Measurements from ENCODE around the gene IP6K3. TPM values are rescaled to one million over a fixed set of nuclear protein-coding genes. Genes with fewer than 3 reads are reported as not detected.

The IP6K3 gene
- total and polyA plus RNA-seq, 2 donors (not counting 1 experiment from before 2014, with no cell fraction given): not detected

DNA sequence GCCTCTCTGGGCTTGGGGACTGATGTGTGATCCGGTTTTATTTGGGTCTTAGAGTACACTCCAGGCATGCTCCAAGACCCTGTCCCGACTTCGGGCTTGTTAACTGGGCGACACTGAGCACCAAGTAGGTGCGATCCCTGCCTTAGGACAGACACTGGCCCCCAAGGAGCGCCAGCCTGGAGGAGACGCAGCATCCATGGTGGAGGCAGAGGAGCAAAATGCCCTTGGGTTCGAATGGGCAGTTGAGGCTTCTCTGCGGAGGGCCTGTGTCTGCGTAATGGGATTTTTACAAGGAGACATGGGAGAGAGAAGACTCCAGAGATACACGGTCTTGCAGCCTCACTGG, 42.8 kb upstream of the IP6K3 start:
- peaks cover 37% of the 10 kb centered on the region for H3K79me2 ChIP-seq (ENCODE audit: control insufficient read depth, insufficient read depth, low read length)
- peak overlapping the region; percentile 81 for H3K27ac Mint-ChIP-seq
- peak overlapping the region; percentile 84 for H2AFZ ChIP-seq (ENCODE audit: insufficient read depth, low read depth, low read length, poor library complexity, severe bottlenecking)
- DNase-seq: no peak
- H3K4me2 ChIP-seq (replicated peaks; ENCODE audit: low read depth, low read length, poor library complexity, severe bottlenecking): peak overlapping the region; percentile 84
- CTCF ChIA-PET: no interaction called here
- peak overlapping the region; percentile 82 for H3K4me3 Mint-ChIP-seq
- WGBS (ENCODE audit: insufficient coverage): 96% methylated on average over 7 of the region's 11 CpGs
- intact Hi-C loops (cut with micrococcal nuclease): loop anchor here (1.0 to 5.0 kb wide), 4 partner anchors 78 to 458 kb away; partner anchors contain the start of genes CUTA, KIFC1, SMIM29 and UQCC2
- peak overlapping the region in 1 of 2 donors; percentile 24 for H3K27ac ChIP-seq (ENCODE audit: low read length in 2 of 2)
- peaks cover 35% of the 10 kb centered on the region for H4K20me1 ChIP-seq (ENCODE audit: control insufficient read depth, insufficient read depth, low read length, poor library complexity, severe bottlenecking)
- H3K27me3 ChIP-seq (replicated peaks in 1 of 4; ENCODE audit: control extremely low read depth in 1 of 4, control insufficient read depth in 3 of 4, insufficient read depth in 4 of 4, low read length in 3 of 4): peaks cover 0 to 5% (median 0%) of the 10 kb centered on the region in 4 experiments
- peaks cover 0 to 10% of the 10 kb centered on the region in 2 experiments for H3K36me3 ChIP-seq (replicated peaks in 1 of 2; ENCODE audit: control extremely low read depth in 1 of 2, control insufficient read depth in 1 of 2, extremely low read depth in 1 of 2, insufficient read depth in 2 of 2, low read length in 1 of 2)
- peaks cover 43% of the 10 kb centered on the region for H3K4me1 Mint-ChIP-seq
- H3K4me3 ChIP-seq (ENCODE audit: control extremely low read depth in 1 of 5, extremely low read depth in 1 of 5, insufficient read depth in 1 of 5, low read depth in 2 of 5, low read length in 4 of 5): peak overlapping the region in 4 of 5 experiments; percentile 55 to 89 (median 77)
- POLR2A ChIA-PET: no interaction called here
- peak overlapping the region; percentile 93 for H3K9ac ChIP-seq (ENCODE audit: low read length)
- no peak for TF ChIP-seq EZH2 (IDR thresholded peaks at IDR 0.05; ENCODE audit: borderline replicate concordance, insufficient read depth, low read depth, low read length, poor library complexity, severe bottlenecking)
- TF ChIP-seq, protein P1, sequence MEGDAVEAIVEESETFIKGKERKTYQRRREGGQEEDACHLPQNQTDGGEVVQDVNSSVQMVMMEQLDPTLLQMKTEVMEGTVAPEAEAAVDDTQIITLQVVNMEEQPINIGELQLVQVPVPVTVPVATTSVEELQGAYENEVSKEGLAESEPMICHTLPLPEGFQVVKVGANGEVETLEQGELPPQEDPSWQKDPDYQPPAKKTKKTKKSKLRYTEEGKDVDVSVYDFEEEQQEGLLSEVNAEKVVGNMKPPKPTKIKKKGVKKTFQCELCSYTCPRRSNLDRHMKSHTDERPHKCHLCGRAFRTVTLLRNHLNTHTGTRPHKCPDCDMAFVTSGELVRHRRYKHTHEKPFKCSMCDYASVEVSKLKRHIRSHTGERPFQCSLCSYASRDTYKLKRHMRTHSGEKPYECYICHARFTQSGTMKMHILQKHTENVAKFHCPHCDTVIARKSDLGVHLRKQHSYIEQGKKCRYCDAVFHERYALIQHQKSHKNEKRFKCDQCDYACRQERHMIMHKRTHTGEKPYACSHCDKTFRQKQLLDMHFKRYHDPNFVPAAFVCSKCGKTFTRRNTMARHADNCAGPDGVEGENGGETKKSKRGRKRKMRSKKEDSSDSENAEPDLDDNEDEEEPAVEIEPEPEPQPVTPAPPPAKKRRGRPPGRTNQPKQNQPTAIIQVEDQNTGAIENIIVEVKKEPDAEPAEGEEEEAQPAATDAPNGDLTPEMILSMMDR (IDR thresholded peaks at IDR 0.05): no peak
- no peak for ATAC-seq (ENCODE audit: low read depth)
- peaks cover 34 to 37% of the 10 kb centered on the region in 2 donors for H3K4me1 ChIP-seq (ENCODE audit: control insufficient read depth in 2 of 2, insufficient read depth in 2 of 2, low read length in 2 of 2)
- no peaks in the 10 kb centered on the region for H3K9me3 Mint-ChIP-seq (ENCODE audit: insufficient read depth)
- H3K27me3 Mint-ChIP-seq: peaks cover 4% of the 10 kb centered on the region
- no peaks in the 10 kb centered on the region for H3K9me3 ChIP-seq (ENCODE audit: control extremely low read depth in 1 of 3, control insufficient read depth in 2 of 3, insufficient read depth in 1 of 3, low read length in 2 of 3)
